GM23338 (cell line): Measurements from ENCODE around the gene NKX3-2. TPM values are rescaled to one million over a fixed set of nuclear protein-coding genes. Genes with fewer than 3 reads are reported as not detected.

Experiments
- ATAC-seq: fragments of 200-7000 bp; cut with Tn5 transposase; 3 replicates; pipeline ENCODE4 v1.9.1; 2020
- DNase-seq: peaks from one replicate; pipeline ENCODE4 v3.0.0-alpha.2; 2015; ENCODE audit warnings: low spot score
- H2AFZ ChIP-seq: fragments of 200-600 bp; sonication (generic); 2 replicates; pipeline ENCODE4 v1.8.0; 2016; ENCODE audit warnings: antibody characterized with exemption, mild to moderate bottlenecking, moderate library complexity
- H3F3A ChIP-seq: fragments of 200-600 bp; sonication (generic); replicated peaks from 2 replicates; pipeline ENCODE4 v1.8.0; 2017; ENCODE audit warnings: antibody characterized with exemption, mixed run types, low read depth
- H3K27ac ChIP-seq: fragments of 200-600 bp; sonication (generic); 2 replicates; pipeline ENCODE4 v1.6.1; 2016; ENCODE audit warnings: low read depth
- H3K27me3 ChIP-seq: fragments of 200-600 bp; sonication (generic); 2 replicates; pipeline ENCODE4 v1.8.0; 2016; ENCODE audit warnings: mild to moderate bottlenecking, mixed run types, moderate library complexity; ENCODE audit not compliant: insufficient read depth
- H3K36me3 ChIP-seq: fragments of 200-600 bp; sonication (generic); 2 replicates; pipeline ENCODE4 v1.8.0; 2016; ENCODE audit warnings: mild to moderate bottlenecking; ENCODE audit not compliant: insufficient read depth
- H3K4me1 ChIP-seq: fragments of 200-600 bp; sonication (generic); 2 replicates; pipeline ENCODE4 v1.8.0; 2016; ENCODE audit warnings: mild to moderate bottlenecking, moderate library complexity; ENCODE audit not compliant: insufficient read depth
- H3K4me2 ChIP-seq: fragments of 200-600 bp; sonication (generic); 2 replicates; pipeline ENCODE4 v1.7.1; 2017; ENCODE audit warnings: mixed run types
- H3K4me3 ChIP-seq: fragments of 200-600 bp; sonication (generic); 2 replicates; pipeline ENCODE4 v1.6.1; 2016; ENCODE audit warnings: mixed run types
- H3K79me2 ChIP-seq: fragments of 200-600 bp; sonication (generic); replicated peaks from 2 replicates; pipeline ENCODE4 v1.8.0; 2017; ENCODE audit warnings: mild to moderate bottlenecking; ENCODE audit not compliant: insufficient read depth
- H3K9me2 ChIP-seq: fragments of 200-600 bp; sonication (generic); 2 replicates; pipeline ENCODE4 v1.8.0; 2017; ENCODE audit not compliant: insufficient read depth
- H4K20me1 ChIP-seq: fragments of 200-600 bp; sonication (generic); replicated peaks from 2 replicates; pipeline ENCODE4 v1.8.0; 2017; ENCODE audit warnings: mild to moderate bottlenecking; ENCODE audit not compliant: insufficient read depth
- H3K27ac Mint-ChIP-seq: 2 replicates; pipeline ENCODE4 v1.8.0; 2020; ENCODE audit warnings: inconsistent platforms, mild to moderate bottlenecking, moderate library complexity, mixed read lengths
- H3K27me3 Mint-ChIP-seq: 3 replicates; pipeline ENCODE4 v1.8.0; 2022; ENCODE audit warnings: low read depth, mild to moderate bottlenecking, moderate library complexity, mixed read lengths, inconsistent platforms; ENCODE audit not compliant: insufficient read depth, poor library complexity
- H3K36me3 Mint-ChIP-seq: 3 replicates; pipeline ENCODE4 v1.8.0; 2021; ENCODE audit warnings: low read depth, mild to moderate bottlenecking, inconsistent platforms, moderate library complexity, mixed read lengths
- H3K4me1 Mint-ChIP-seq: 3 replicates; pipeline ENCODE4 v1.8.0; 2020; ENCODE audit warnings: mild to moderate bottlenecking, inconsistent platforms, mixed read lengths
- H3K4me3 Mint-ChIP-seq: 3 replicates; pipeline ENCODE4 v1.8.0; 2021; ENCODE audit warnings: moderate library complexity, mild to moderate bottlenecking, inconsistent platforms, mixed read lengths
- H3K9me3 Mint-ChIP-seq: 3 replicates; pipeline ENCODE4 v1.8.0; 2020; ENCODE audit warnings: moderate library complexity, mild to moderate bottlenecking, inconsistent platforms, mixed read lengths
- CTCF ChIP-seq, 2 experiments: fragments of 200-600 bp in 1 of 2; sonication (generic) in 1 of 2; conservative IDR thresholded peaks; 2 replicates each; pipeline versions ENCODE4 v1.5.1 to v1.6.1; 2016 to 2017; ENCODE audit warnings: antibody characterized with exemption in 2 of 2, low read depth in 2 of 2, mild to moderate bottlenecking in 2 of 2, moderate library complexity in 1 of 2
- EZH2phosphoT487 ChIP-seq: fragments of 200-600 bp; sonication (generic); IDR thresholded peaks from one replicate; pipeline ENCODE4 v1.8.1; 2018; ENCODE audit warnings: antibody characterized with exemption; ENCODE audit not compliant: unreplicated experiment
- polyA plus RNA-seq: library from polyadenylated mRNA; unstranded; fragments of >200 nt; fragmentation: Nextera tagmentation; extraction: Ambion mirVana; gene quantifications from 2 replicates; pipeline ENCODE4 v1.2.1, GENCODE V29; 2016
- total RNA-seq: library from RNA; depleted of rRNA; stranded (reverse); fragments of >200 nt; shearing (Covaris generic); gene quantifications from 2 replicates; pipeline ENCODE4 v1.2.3, GENCODE V29; 2014
- TF ChIP-seq, protein P1 (sequence below): fragments of 250-450 bp; sonication (Bioruptor Pico); IDR thresholded peaks from 2 replicates; pipeline ENCODE4 v1.5.0; 2020; ENCODE audit warnings: mild to moderate bottlenecking, moderate library complexity

Gene NKX3-2
- total and polyA plus RNA-seq, 2 experiments from 2014 or later: 0.14 TPM; not detected in 1

GRCh38 chr4:13515268-13515667 lies 29.0 kb downstream of the NKX3-2 start (continued):
- TF ChIP-seq, protein P1, sequence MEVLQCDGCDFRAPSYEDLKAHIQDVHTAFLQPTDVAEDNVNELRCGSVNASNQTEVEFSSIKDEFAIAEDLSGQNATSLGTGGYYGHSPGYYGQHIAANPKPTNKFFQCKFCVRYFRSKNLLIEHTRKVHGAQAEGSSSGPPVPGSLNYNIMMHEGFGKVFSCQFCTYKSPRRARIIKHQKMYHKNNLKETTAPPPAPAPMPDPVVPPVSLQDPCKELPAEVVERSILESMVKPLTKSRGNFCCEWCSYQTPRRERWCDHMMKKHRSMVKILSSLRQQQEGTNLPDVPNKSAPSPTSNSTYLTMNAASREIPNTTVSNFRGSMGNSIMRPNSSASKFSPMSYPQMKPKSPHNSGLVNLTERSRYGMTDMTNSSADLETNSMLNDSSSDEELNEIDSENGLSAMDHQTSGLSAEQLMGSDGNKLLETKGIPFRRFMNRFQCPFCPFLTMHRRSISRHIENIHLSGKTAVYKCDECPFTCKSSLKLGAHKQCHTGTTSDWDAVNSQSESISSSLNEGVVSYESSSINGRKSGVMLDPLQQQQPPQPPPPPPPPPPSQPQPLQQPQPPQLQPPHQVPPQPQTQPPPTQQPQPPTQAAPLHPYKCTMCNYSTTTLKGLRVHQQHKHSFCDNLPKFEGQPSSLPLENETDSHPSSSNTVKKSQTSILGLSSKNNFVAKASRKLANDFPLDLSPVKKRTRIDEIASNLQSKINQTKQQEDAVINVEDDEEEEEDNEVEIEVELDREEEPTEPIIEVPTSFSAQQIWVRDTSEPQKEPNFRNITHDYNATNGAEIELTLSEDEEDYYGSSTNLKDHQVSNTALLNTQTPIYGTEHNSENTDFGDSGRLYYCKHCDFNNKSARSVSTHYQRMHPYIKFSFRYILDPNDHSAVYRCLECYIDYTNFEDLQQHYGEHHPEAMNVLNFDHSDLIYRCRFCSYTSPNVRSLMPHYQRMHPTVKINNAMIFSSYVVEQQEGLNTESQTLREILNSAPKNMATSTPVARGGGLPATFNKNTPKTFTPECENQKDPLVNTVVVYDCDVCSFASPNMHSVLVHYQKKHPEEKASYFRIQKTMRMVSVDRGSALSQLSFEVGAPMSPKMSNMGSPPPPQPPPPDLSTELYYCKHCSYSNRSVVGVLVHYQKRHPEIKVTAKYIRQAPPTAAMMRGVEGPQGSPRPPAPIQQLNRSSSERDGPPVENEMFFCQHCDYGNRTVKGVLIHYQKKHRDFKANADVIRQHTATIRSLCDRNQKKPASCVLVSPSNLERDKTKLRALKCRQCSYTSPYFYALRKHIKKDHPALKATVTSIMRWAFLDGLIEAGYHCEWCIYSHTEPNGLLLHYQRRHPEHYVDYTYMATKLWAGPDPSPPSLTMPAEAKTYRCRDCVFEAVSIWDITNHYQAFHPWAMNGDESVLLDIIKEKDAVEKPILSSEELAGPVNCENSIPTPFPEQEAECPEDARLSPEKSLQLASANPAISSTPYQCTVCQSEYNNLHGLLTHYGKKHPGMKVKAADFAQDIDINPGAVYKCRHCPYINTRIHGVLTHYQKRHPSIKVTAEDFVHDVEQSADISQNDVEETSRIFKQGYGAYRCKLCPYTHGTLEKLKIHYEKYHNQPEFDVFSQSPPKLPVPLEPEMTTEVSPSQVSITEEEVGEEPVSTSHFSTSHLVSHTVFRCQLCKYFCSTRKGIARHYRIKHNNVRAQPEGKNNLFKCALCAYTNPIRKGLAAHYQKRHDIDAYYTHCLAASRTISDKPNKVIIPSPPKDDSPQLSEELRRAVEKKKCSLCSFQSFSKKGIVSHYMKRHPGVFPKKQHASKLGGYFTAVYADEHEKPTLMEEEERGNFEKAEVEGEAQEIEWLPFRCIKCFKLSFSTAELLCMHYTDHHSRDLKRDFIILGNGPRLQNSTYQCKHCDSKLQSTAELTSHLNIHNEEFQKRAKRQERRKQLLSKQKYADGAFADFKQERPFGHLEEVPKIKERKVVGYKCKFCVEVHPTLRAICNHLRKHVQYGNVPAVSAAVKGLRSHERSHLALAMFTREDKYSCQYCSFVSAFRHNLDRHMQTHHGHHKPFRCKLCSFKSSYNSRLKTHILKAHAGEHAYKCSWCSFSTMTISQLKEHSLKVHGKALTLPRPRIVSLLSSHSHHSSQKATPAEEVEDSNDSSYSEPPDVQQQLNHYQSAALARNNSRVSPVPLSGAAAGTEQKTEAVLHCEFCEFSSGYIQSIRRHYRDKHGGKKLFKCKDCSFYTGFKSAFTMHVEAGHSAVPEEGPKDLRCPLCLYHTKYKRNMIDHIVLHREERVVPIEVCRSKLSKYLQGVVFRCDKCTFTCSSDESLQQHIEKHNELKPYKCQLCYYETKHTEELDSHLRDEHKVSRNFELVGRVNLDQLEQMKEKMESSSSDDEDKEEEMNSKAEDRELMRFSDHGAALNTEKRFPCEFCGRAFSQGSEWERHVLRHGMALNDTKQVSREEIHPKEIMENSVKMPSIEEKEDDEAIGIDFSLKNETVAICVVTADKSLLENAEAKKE (CRISPR knock-in tag): no peak

GRCh38 chr4:13514722-13515121 lies 29.6 kb downstream of the NKX3-2 start:
- H3K4me3 ChIP-seq: no peak overlapping the region
- H3K79me2 ChIP-seq: no peaks in the 10 kb centered on the region
- Mint-ChIP-seq H3K9me3 (no peaks in the 10 kb centered on the region; the same call in 2 of the 3 replicates), H3K4me1 (peaks cover 66% of the 10 kb centered on the region), H3K36me3 (no peaks in the 10 kb centered on the region; the same call in 2 of the 3 replicates), H3K4me3 (no peak overlapping the region), H3K27me3 (no peaks in the 10 kb centered on the region), H3K27ac (no peak overlapping the region)
- H4K20me1 ChIP-seq: no peaks in the 10 kb centered on the region
- ATAC-seq (no peak), DNase-seq (no peak)
- H3K9me2 ChIP-seq: no peaks in the 10 kb centered on the region
- H3K27me3 ChIP-seq: peaks cover 3% of the 10 kb centered on the region
- no peak overlapping the region for H3K27ac ChIP-seq
- no peak for TF ChIP-seq EZH2phosphoT487
- TF ChIP-seq CTCF (conservative IDR thresholded peaks at IDR 0.05; ENCODE audit: low read depth in 2 of 2): no peak
- H3K4me1 ChIP-seq: peaks cover 51% of the 10 kb centered on the region
- H3K36me3 ChIP-seq: no peaks in the 10 kb centered on the region
- H3F3A ChIP-seq: no peaks in the 10 kb centered on the region
- H2AFZ ChIP-seq: no peak overlapping the region
- no peak overlapping the region for H3K4me2 ChIP-seq
